ENCODE results near the gene OSMR.

The OSMR gene

GRCh38 chr5:38845526-38846378, at the start of gene OSMR:
Gene OSMR, plus strand, starts transcription at chr5:38846012. Its CDS starts 23,033 bp downstream, at chr5:38869045.
- H3K9me3 Mint-ChIP-seq, result peaks cover 2% of the 10 kb centered on the region
- H3K27me3 Mint-ChIP-seq, result peaks cover 73% of the 10 kb centered on the region
- DNase-seq, result no peak
- no peaks in the 10 kb centered on the region for H3K36me3 Mint-ChIP-seq (ENCODE audit: low read depth)
- peak within 1 kb of the TSS; percentile 73 for H3K4me3 Mint-ChIP-seq
- H3K4me1 Mint-ChIP-seq (ENCODE audit: low read depth), result peaks cover 11% of the 10 kb centered on the region
- no peak within 1 kb of the TSS for H3K27ac Mint-ChIP-seq

- H3K27ac Mint-ChIP-seq, result no peak overlapping the region
- no peaks in the 10 kb centered on the region for H3K36me3 Mint-ChIP-seq (ENCODE audit: low read depth)
- peaks cover 5% of the 10 kb centered on the region for H3K4me1 Mint-ChIP-seq (ENCODE audit: low read depth)
- DNase-seq, result no peak
- H3K27me3 Mint-ChIP-seq, result peaks cover 43% of the 10 kb centered on the region
- no peaks in the 10 kb centered on the region for H3K9me3 Mint-ChIP-seq
- no peak overlapping the region for H3K4me3 Mint-ChIP-seq
These were observed 49.1 kb upstream of the OSMR start for GRCh38 chr5:38796742-38797108.

GRCh38 chr5:38797838-38798237, 48.0 kb upstream of the OSMR start:
- Mint-ChIP-seq H3K4me3 (no peak overlapping the region), H3K36me3 (ENCODE audit: low read depth) (no peaks in the 10 kb centered on the region)

GRCh38 chr5:38799556-38800377, 46.0 kb upstream of the OSMR start:
- Mint-ChIP-seq H3K36me3 (ENCODE audit: low read depth) (no peaks in the 10 kb centered on the region), H3K27ac (no peak overlapping the region), H3K27me3 (peaks cover 27% of the 10 kb centered on the region), H3K4me1 (ENCODE audit: low read depth) (peaks cover 5% of the 10 kb centered on the region), H3K9me3 (no peaks in the 10 kb centered on the region), H3K4me3 (no peak overlapping the region)
- no peak for DNase-seq

More at GRCh38 chr5:38797838-38798237, 48.0 kb upstream of the OSMR start:
- Mint-ChIP-seq H3K9me3 (no peaks in the 10 kb centered on the region), H3K27me3 (peaks cover 33% of the 10 kb centered on the region), H3K4me1 (ENCODE audit: low read depth) (peaks cover 5% of the 10 kb centered on the region), H3K27ac (no peak overlapping the region)
- DNase-seq, result no peak

GRCh38 chr5:38800515-38800914, 45.3 kb upstream of the OSMR start:
- peaks cover 21% of the 10 kb centered on the region for H3K27me3 Mint-ChIP-seq
- peaks cover 5% of the 10 kb centered on the region for H3K4me1 Mint-ChIP-seq (ENCODE audit: low read depth)
- no peak overlapping the region for H3K27ac Mint-ChIP-seq
- H3K4me3 Mint-ChIP-seq, result no peak overlapping the region
- no peaks in the 10 kb centered on the region for H3K36me3 Mint-ChIP-seq (ENCODE audit: low read depth)
- DNase-seq, result no peak
- no peaks in the 10 kb centered on the region for H3K9me3 Mint-ChIP-seq

GRCh38 chr5:38802125-38802524, 43.7 kb upstream of the OSMR start:
- peaks cover 25% of the 10 kb centered on the region for H3K27me3 Mint-ChIP-seq
- H3K4me3 Mint-ChIP-seq, result no peak overlapping the region
- peaks cover 6% of the 10 kb centered on the region for H3K4me1 Mint-ChIP-seq (ENCODE audit: low read depth)
- no peak for DNase-seq
- no peaks in the 10 kb centered on the region for H3K9me3 Mint-ChIP-seq
- H3K27ac Mint-ChIP-seq, result no peak overlapping the region
- H3K36me3 Mint-ChIP-seq (ENCODE audit: low read depth), result no peaks in the 10 kb centered on the region

- no peaks in the 10 kb centered on the region for H3K36me3 Mint-ChIP-seq (ENCODE audit: low read depth)
- DNase-seq, result no peak
- no peak overlapping the region for H3K27ac Mint-ChIP-seq
- peaks cover 34% of the 10 kb centered on the region for H3K27me3 Mint-ChIP-seq
- H3K4me3 Mint-ChIP-seq, result no peak overlapping the region
- peaks cover 9% of the 10 kb centered on the region for H3K4me1 Mint-ChIP-seq (ENCODE audit: low read depth)
- H3K9me3 Mint-ChIP-seq, result no peaks in the 10 kb centered on the region
These were observed 42.6 kb upstream of the OSMR start for GRCh38 chr5:38803246-38803645.

GRCh38 chr5:38806775-38807258, 39.0 kb upstream of the OSMR start:
- no peak overlapping the region for H3K4me3 Mint-ChIP-seq
- H3K4me1 Mint-ChIP-seq (ENCODE audit: low read depth), result peaks cover 16% of the 10 kb centered on the region
- H3K27ac Mint-ChIP-seq, result peak overlapping the region; percentile 16
- no peaks in the 10 kb centered on the region for H3K9me3 Mint-ChIP-seq
- no peak for DNase-seq
- no peaks in the 10 kb centered on the region for H3K36me3 Mint-ChIP-seq (ENCODE audit: low read depth)
- H3K27me3 Mint-ChIP-seq, result peaks cover 52% of the 10 kb centered on the region

GRCh38 chr5:38807570-38808483, 38.0 kb upstream of the OSMR start:
- Mint-ChIP-seq H3K36me3 (ENCODE audit: low read depth) (no peaks in the 10 kb centered on the region), H3K27me3 (peaks cover 62% of the 10 kb centered on the region), H3K9me3 (no peaks in the 10 kb centered on the region), H3K4me1 (ENCODE audit: low read depth) (peaks cover 16% of the 10 kb centered on the region), H3K4me3 (no peak overlapping the region), H3K27ac (no peak overlapping the region)
- DNase-seq, result no peak

- H3K9me3 Mint-ChIP-seq, result no peaks in the 10 kb centered on the region
- no peaks in the 10 kb centered on the region for H3K36me3 Mint-ChIP-seq (ENCODE audit: low read depth)
- peaks cover 16% of the 10 kb centered on the region for H3K4me1 Mint-ChIP-seq (ENCODE audit: low read depth)
- no peak overlapping the region for H3K4me3 Mint-ChIP-seq
- DNase-seq, result no peak
- no peak overlapping the region for H3K27ac Mint-ChIP-seq
- H3K27me3 Mint-ChIP-seq, result peaks cover 66% of the 10 kb centered on the region
These were observed 37.0 kb upstream of the OSMR start for GRCh38 chr5:38808666-38809343.

GRCh38 chr5:38809388-38810359, 36.1 kb upstream of the OSMR start:
- peak; percentile 59 for DNase-seq
- Mint-ChIP-seq H3K9me3 (no peaks in the 10 kb centered on the region), H3K27ac (no peak overlapping the region), H3K36me3 (ENCODE audit: low read depth) (no peaks in the 10 kb centered on the region), H3K4me3 (no peak overlapping the region), H3K4me1 (ENCODE audit: low read depth) (peaks cover 16% of the 10 kb centered on the region), H3K27me3 (peaks cover 67% of the 10 kb centered on the region)

- H3K36me3 Mint-ChIP-seq (ENCODE audit: low read depth), result no peaks in the 10 kb centered on the region
- no peak overlapping the region for H3K27ac Mint-ChIP-seq
- peaks cover 68% of the 10 kb centered on the region for H3K27me3 Mint-ChIP-seq
- DNase-seq, result no peak
- H3K9me3 Mint-ChIP-seq, result no peaks in the 10 kb centered on the region
- peaks cover 3% of the 10 kb centered on the region for H3K4me1 Mint-ChIP-seq (ENCODE audit: low read depth)
- no peak overlapping the region for H3K4me3 Mint-ChIP-seq
These were observed 30.9 kb upstream of the OSMR start for GRCh38 chr5:38814879-38815278.

Data from activated T-cell treated with anti-CD3 and anti-CD28 coated beads, Interleukin-2, amount 50 U/mL, for 24 hours (primary cell).